Ovary (tissue), 9 donors: ENCODE results near the gene HMGB1. TPM values are rescaled to one million over a fixed set of nuclear protein-coding genes. Genes with fewer than 3 reads are reported as not detected.

ENCODE experiments used
- DNase-seq, 5 donors: peaks; one replicate each; pipeline ENCODE4 v3.0.0-alpha.2; 2019 to 2020
- H3K27ac ChIP-seq, 2 donors: fragments of 200-600 bp; one replicate each; pipeline versions ENCODE4 v1.5.1 to v1.8.0; 2019 to 2022
- H3K27me3 ChIP-seq: fragments of 200-600 bp; one replicate; pipeline ENCODE4 v1.8.0; 2022
- H3K36me3 ChIP-seq: fragments of 200-600 bp; sonication (generic); one replicate; pipeline ENCODE4 v1.5.1; 2019
- H3K4me1 ChIP-seq: one replicate; pipeline ENCODE4 v1.8.1; 2013; ENCODE audit warnings: mild to moderate bottlenecking, moderate library complexity; ENCODE audit not compliant: insufficient read depth
- H3K4me3 ChIP-seq: fragments of 200-600 bp; sonication (generic); one replicate; pipeline ENCODE4 v1.5.1; 2017
- H3K9me3 ChIP-seq, 2 donors: fragments of 200-600 bp in 1 of 2; sonication (generic) in 1 of 2; one replicate each; pipeline versions ENCODE4 v1.5.1 to v1.8.1; 2013 to 2019; ENCODE audit warnings: mild to moderate bottlenecking in 1 of 2, moderate library complexity in 1 of 2
- EP300 ChIP-seq: sonication (generic); formaldehyde crosslinking; IDR thresholded peaks from one replicate; pipeline ENCODE4 v1.6.1; 2017; ENCODE audit warnings: antibody characterized with exemption
- POLR2A ChIP-seq: fragments of 450-650 bp; IDR thresholded peaks from one replicate; pipeline ENCODE4 v1.6.1; 2017; ENCODE audit warnings: antibody characterized with exemption, mild to moderate bottlenecking, moderate library complexity
- whole genome bisulfite sequencing, 3 donors: extraction: QIAGEN DNeasy Blood & Tissue Kit in 1 of 3; methylation state at CpG; one replicate each; pipeline versions ENCODE4 v1.1.5 to v1.1.7; 2013 to 2017; 5-methylcytosine and 5-hydroxymethylcytosine counted together
- intact Hi-C, 4 donors: fragments of 100-400 bp; cut with DNase I; formaldehyde crosslinking; loops; one replicate each; pipeline versions ENCODE4 v1.11.0 to v1.15.1; 2022 to 2023
- polyA plus RNA-seq, 2 donors: library from polyadenylated mRNA; stranded (reverse); fragments of 200-250 nt in 1 of 2; fragments of 350-450 nt in 1 of 2; fragmentation: Illumina TruSeq in 1 of 2; extraction: RNeasy Lipid Tissue Mini Kit (QIAGEN cat#74804) in 1 of 2; gene quantifications; one replicate each; pipeline ENCODE4 v1.2.3, GENCODE V29; 2013 to 2014
- total RNA-seq, 7 donors: library from RNA; depleted of rRNA in 2 of 7; stranded (reverse); fragments of >200 nt in 2 of 7; fragmentation: NEBNext Ultra II Directional in 3 of 7; extraction: Animal tissue kit (Norgen Biotek cat#: 25700) in 3 of 7; gene quantifications; one replicate each; pipeline versions ENCODE4 v1.1.0 to v1.2.4, GENCODE V29; 2016 to 2023
- TF ChIP-seq, protein P1 (sequence below), 3 donors: fragments of 450-650 bp in 2 of 3; fragments of 200-600 bp in 1 of 3; IDR thresholded peaks; one replicate each; pipeline versions ENCODE4 v1.5.1 to v1.8.0; 2016 to 2022; ENCODE audit warnings: antibody characterized with exemption in 3 of 3, mild to moderate bottlenecking in 1 of 3
- donor health status: DM: no; HTN: no; CAD: no; lungs with moderate emphysema.
- donor health status: DM: no; HTN: no; CAD: no.
- donor health status: Bipolar disorder and iron deficiency.
- donor health status: DM: yes; HTN: yes; CAD: no.
- donor health status: DM: no; HTN: no; CAD: no.
- donor health status: DM: yes; HTN: yes; CAD: no.

Gene HMGB1
- total and polyA plus RNA-seq, 9 donors: 163 to 323 (median 248) TPM

DNA sequence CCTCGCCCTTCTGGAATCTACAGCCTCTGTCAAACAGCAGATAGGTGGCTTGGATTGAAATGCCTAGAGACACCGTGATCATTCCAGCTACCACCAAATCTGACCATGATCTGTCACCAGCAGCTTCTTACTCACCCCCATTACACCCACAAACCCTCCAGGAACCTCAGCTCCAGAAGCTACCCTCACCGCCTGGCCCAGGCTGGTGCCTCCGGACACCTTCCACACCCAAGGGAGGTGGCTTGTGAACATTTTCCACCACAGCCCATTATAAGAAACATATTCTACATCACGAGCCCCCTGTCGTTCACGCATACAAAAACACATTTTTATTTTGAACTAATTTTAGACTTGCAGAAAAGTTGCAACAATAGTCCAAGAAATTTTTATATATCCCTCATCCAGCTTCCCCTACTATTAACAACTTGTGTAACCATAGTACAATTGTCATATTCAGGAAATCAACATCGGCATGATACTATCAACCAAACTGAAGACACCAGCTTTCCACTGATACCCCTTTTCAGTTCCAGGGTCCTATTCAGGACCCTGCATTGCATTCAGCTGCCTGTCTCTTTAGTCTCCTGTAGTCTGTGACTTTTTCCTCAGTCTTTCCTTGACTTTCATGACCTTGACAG, 58.8 kb downstream of the HMGB1 start:
- WGBS, 3 donors: 90 to 96% (median 95%) methylated on average over 8 of the region's 8 CpGs
- no peak overlapping the region for H3K27ac ChIP-seq

More for the DNA sequence above, 58.8 kb downstream of the HMGB1 start:
- Histone ChIP-seq H3K27me3 (no peaks in the 10 kb centered on the region), H3K4me1 (peaks cover 2% of the 10 kb centered on the region), H3K36me3 (no peaks in the 10 kb centered on the region), H3K4me3 (no peak overlapping the region), H3K9me3 (no peaks in the 10 kb centered on the region)
- DNase-seq: no peak
- intact Hi-C loops: loop anchor here in 3 of 4 donors (5.0 to 10.0 kb wide), 4 partner anchors 58 to 398 kb away; partner anchors contain the start of genes HMGB1 (in 1 of the 3) and KATNAL1 (in 1 of the 3)
- TF ChIP-seq EP300: no peak
- TF ChIP-seq, protein P1, sequence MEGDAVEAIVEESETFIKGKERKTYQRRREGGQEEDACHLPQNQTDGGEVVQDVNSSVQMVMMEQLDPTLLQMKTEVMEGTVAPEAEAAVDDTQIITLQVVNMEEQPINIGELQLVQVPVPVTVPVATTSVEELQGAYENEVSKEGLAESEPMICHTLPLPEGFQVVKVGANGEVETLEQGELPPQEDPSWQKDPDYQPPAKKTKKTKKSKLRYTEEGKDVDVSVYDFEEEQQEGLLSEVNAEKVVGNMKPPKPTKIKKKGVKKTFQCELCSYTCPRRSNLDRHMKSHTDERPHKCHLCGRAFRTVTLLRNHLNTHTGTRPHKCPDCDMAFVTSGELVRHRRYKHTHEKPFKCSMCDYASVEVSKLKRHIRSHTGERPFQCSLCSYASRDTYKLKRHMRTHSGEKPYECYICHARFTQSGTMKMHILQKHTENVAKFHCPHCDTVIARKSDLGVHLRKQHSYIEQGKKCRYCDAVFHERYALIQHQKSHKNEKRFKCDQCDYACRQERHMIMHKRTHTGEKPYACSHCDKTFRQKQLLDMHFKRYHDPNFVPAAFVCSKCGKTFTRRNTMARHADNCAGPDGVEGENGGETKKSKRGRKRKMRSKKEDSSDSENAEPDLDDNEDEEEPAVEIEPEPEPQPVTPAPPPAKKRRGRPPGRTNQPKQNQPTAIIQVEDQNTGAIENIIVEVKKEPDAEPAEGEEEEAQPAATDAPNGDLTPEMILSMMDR (IDR thresholded peaks at IDR 0.05): no peak
- TF ChIP-seq POLR2A: no peak

Other genes with a start within 250 kb of the HMGB1 start
- 10 to 100 TPM; 10.1 to 23.2 (median 18.6) TPM for gene KATNAL1, start 158.4 kb downstream of the HMGB1 start, total RNA-seq
- gene KATNAL1, start 158.4 kb downstream of the HMGB1 start, polyA plus RNA-seq: 10 to 100 TPM in 1 of 2 donors, 1 to 10 TPM in 1; 2.9 to 11.6 TPM
- gene UBE2L5, start 43.4 kb downstream of the HMGB1 start, total RNA-seq: under 1 TPM in 2 of 7 donors, not detected in 5; 0.11 to 0.15 TPM
- under 1 TPM in 1 of 2 donors, not detected in 1; 0.48 TPM for gene UBE2L5, start 43.4 kb downstream of the HMGB1 start, polyA plus RNA-seq
- 10 to 100 TPM; 19.4 to 26.8 (median 22.4) TPM for gene USPL1, start 152.0 kb upstream of the HMGB1 start, total RNA-seq
- gene USPL1, start 152.0 kb upstream of the HMGB1 start, polyA plus RNA-seq: 10 to 100 TPM; 12.1 to 16.2 TPM